ENCODE results near the gene PRKN. TPM values are rescaled to one million over a fixed set of nuclear protein-coding genes. Genes with fewer than 3 reads are reported as not detected.

PRKN gene
- total and polyA plus RNA-seq, 2 donors (not counting 1 experiment from before 2014, with no cell fraction given) = 0.43 to 4.6 TPM

DNA sequence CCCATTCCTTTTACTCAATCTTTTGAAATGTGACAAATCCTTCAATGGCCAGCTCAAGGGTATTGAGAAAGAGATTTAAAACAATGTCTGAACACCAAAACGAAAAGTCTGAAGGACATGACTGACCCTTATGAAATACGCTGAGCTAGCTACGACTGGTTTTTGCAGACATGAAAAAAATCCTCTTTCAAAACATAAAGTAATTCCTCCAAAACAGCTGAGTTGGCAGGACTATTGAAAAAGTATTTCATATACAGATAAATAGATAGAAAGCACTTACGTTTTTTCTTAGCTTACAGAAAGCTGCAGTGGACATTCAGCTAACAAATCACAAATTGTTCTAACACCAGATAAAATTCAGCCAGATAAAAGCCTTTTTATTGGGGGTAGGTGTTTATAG lies 751.0 kb downstream of the PRKN start:
- H3K9me3 ChIP-seq (ENCODE audit: control insufficient read depth, insufficient read depth, low read depth, low read length) = no peaks in the 10 kb centered on the region
- H3K27ac ChIP-seq (ENCODE audit: insufficient read depth, low read length) = no peak overlapping the region
- no peaks in the 10 kb centered on the region for H4K20me1 ChIP-seq (ENCODE audit: control insufficient read depth, extremely low read depth, insufficient read depth, low read length)
- no peak overlapping the region for H3K4me2 ChIP-seq (ENCODE audit: extremely low read depth, insufficient read depth, low read length)
- no peak overlapping the region for H3K4me3 ChIP-seq (replicated peaks in 1 of 4; ENCODE audit: control extremely low read depth in 1 of 4, insufficient read depth in 1 of 4, low read depth in 3 of 4, low read length in 4 of 4)
- no peaks in the 10 kb centered on the region for H3K27me3 ChIP-seq (ENCODE audit: control insufficient read depth, insufficient read depth, low read length)
- no peaks in the 10 kb centered on the region for H3K4me1 ChIP-seq (ENCODE audit: control insufficient read depth, extremely low read depth, insufficient read depth, low read length)
- H2AFZ ChIP-seq (ENCODE audit: low read length) = no peak overlapping the region
- no peak overlapping the region for H3K9ac ChIP-seq (ENCODE audit: insufficient read depth, low read length)
- TF ChIP-seq EZH2 (IDR thresholded peaks at IDR 0.05; ENCODE audit: low read length, missing control alignments) = no peak
- TF ChIP-seq, protein P1, sequence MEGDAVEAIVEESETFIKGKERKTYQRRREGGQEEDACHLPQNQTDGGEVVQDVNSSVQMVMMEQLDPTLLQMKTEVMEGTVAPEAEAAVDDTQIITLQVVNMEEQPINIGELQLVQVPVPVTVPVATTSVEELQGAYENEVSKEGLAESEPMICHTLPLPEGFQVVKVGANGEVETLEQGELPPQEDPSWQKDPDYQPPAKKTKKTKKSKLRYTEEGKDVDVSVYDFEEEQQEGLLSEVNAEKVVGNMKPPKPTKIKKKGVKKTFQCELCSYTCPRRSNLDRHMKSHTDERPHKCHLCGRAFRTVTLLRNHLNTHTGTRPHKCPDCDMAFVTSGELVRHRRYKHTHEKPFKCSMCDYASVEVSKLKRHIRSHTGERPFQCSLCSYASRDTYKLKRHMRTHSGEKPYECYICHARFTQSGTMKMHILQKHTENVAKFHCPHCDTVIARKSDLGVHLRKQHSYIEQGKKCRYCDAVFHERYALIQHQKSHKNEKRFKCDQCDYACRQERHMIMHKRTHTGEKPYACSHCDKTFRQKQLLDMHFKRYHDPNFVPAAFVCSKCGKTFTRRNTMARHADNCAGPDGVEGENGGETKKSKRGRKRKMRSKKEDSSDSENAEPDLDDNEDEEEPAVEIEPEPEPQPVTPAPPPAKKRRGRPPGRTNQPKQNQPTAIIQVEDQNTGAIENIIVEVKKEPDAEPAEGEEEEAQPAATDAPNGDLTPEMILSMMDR (conservative IDR thresholded peaks at IDR 0.05 in 1 of 2, IDR thresholded peaks at IDR 0.05 in 1 of 2; ENCODE audit: low read depth in 1 of 2, low read length in 2 of 2) = no peak
- DNase-seq (ENCODE audit: low read depth in 2 of 2) = peak in 1 of 2 donors; percentile 2
- no peaks in the 10 kb centered on the region for H3K79me2 ChIP-seq (ENCODE audit: control insufficient read depth, insufficient read depth, low read length)
- H3K36me3 ChIP-seq (ENCODE audit: control insufficient read depth, insufficient read depth, low read length) = no peaks in the 10 kb centered on the region

DNA sequence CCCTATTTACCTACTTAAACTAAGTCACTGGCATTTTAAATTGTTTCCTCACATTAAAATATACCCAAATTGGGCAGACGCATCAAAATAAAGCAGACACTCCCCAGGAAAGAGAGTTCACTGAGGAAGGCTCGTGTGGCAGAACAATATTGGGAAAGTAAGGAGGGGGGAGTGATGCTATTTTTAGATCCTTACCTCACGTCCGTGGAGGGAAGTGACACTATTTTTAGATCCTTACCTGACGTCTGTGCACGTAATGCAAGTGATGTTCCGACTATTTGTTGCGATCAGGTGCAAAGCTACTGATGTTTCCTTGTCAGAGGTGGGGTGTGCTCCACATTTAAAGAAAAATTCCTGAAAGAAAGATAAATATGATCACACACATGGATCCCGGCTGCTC lies 754.5 kb downstream of the PRKN start:
- no peak for DNase-seq (ENCODE audit: low read depth in 2 of 2)
- no peaks in the 10 kb centered on the region for H4K20me1 ChIP-seq (ENCODE audit: control insufficient read depth, extremely low read depth, insufficient read depth, low read length)
- no peak overlapping the region for H3K4me2 ChIP-seq (ENCODE audit: extremely low read depth, insufficient read depth, low read length)
- H3K4me3 ChIP-seq (replicated peaks in 1 of 4; ENCODE audit: control extremely low read depth in 1 of 4, insufficient read depth in 1 of 4, low read depth in 3 of 4, low read length in 4 of 4) = no peak overlapping the region
- no peaks in the 10 kb centered on the region for H3K36me3 ChIP-seq (ENCODE audit: control insufficient read depth, insufficient read depth, low read length)
- no peak overlapping the region for H3K27ac ChIP-seq (ENCODE audit: insufficient read depth, low read length)
- no peak for TF ChIP-seq EZH2 (IDR thresholded peaks at IDR 0.05; ENCODE audit: low read length, missing control alignments)
- TF ChIP-seq, protein P1 (conservative IDR thresholded peaks at IDR 0.05 in 1 of 2, IDR thresholded peaks at IDR 0.05 in 1 of 2; ENCODE audit: low read depth in 1 of 2, low read length in 2 of 2) = no peak
- no peak overlapping the region for H3K9ac ChIP-seq (ENCODE audit: insufficient read depth, low read length)
- H3K79me2 ChIP-seq (ENCODE audit: control insufficient read depth, insufficient read depth, low read length) = no peaks in the 10 kb centered on the region
- H3K27me3 ChIP-seq (ENCODE audit: control insufficient read depth, insufficient read depth, low read length) = no peaks in the 10 kb centered on the region
- no peaks in the 10 kb centered on the region for H3K4me1 ChIP-seq (ENCODE audit: control insufficient read depth, extremely low read depth, insufficient read depth, low read length)
- H2AFZ ChIP-seq (ENCODE audit: low read length) = no peak overlapping the region
- H3K9me3 ChIP-seq (ENCODE audit: control insufficient read depth, insufficient read depth, low read depth, low read length) = no peaks in the 10 kb centered on the region

DNA sequence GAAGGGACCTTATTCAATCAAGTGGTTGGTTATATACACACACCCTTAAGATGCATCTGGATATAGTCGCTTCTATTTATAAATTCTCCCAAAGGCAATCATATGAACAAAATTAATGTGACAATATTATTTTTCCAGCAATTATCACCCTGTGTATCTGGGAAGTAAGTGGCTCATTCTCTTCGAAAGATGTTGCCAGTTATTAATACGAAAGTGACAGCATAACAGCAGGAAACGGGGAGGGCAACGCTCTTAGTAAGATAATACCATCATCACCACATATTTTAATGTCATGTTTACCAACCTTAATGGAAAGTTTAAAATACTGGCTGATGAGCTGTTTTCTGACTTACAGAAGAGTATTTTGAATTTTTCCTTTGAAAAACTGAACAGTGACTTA lies 756.5 kb downstream of the PRKN start:
- Histone ChIP-seq H3K4me1 (ENCODE audit: control insufficient read depth, extremely low read depth, insufficient read depth, low read length) (no peaks in the 10 kb centered on the region), H3K36me3 (ENCODE audit: control insufficient read depth, insufficient read depth, low read length) (no peaks in the 10 kb centered on the region), H3K9me3 (ENCODE audit: control insufficient read depth, insufficient read depth, low read depth, low read length) (no peaks in the 10 kb centered on the region), H3K27me3 (ENCODE audit: control insufficient read depth, insufficient read depth, low read length) (no peaks in the 10 kb centered on the region), H2AFZ (ENCODE audit: low read length) (no peak overlapping the region), H4K20me1 (ENCODE audit: control insufficient read depth, extremely low read depth, insufficient read depth, low read length) (no peaks in the 10 kb centered on the region), H3K4me3 (replicated peaks in 1 of 4; ENCODE audit: control extremely low read depth in 1 of 4, insufficient read depth in 1 of 4, low read depth in 3 of 4, low read length in 4 of 4) (no peak overlapping the region), H3K79me2 (ENCODE audit: control insufficient read depth, insufficient read depth, low read length) (no peaks in the 10 kb centered on the region), H3K27ac (ENCODE audit: insufficient read depth, low read length) (no peak overlapping the region), H3K4me2 (ENCODE audit: extremely low read depth, insufficient read depth, low read length) (no peak overlapping the region), H3K9ac (ENCODE audit: insufficient read depth, low read length) (no peak overlapping the region)
- TF ChIP-seq, protein P1 (conservative IDR thresholded peaks at IDR 0.05 in 1 of 2, IDR thresholded peaks at IDR 0.05 in 1 of 2; ENCODE audit: low read depth in 1 of 2, low read length in 2 of 2) = no peak
- TF ChIP-seq EZH2 (IDR thresholded peaks at IDR 0.05; ENCODE audit: low read length, missing control alignments) = no peak
- DNase-seq (ENCODE audit: low read depth in 2 of 2) = no peak

All from fibroblast of lung (primary cell).